HCT116 (cell line): Measurements from ENCODE around the gene MEIOB. TPM values are rescaled to one million over a fixed set of nuclear protein-coding genes. Genes with fewer than 3 reads are reported as not detected.

Experiments
- ATAC-seq: fragments of 200-7000 bp; cut with Tn5 transposase; 2 replicates; pipeline ENCODE4 v1.9.1; 2020; ENCODE audit warnings: mild to moderate bottlenecking, moderate library complexity
- BruUV-seq: library from RNA; stranded (reverse); fragments of 400-500 nt; replicated peaks from 2 replicates; lab custom pipeline; 2021; lab: Mats Ljungman, UMichigan
- CTCF ChIA-PET: fragments of 300-600 bp; sonication (Branson Sonifier 250); formaldehyde crosslinking; loops from one replicate; lab custom pipeline; 2021; ENCODE audit warnings: antibody characterized with exemption; lab: Charles Lee
- POLR2A ChIA-PET: fragments of 300-600, 350-600 bp; sonication (Branson Sonifier 250); formaldehyde crosslinking; loops from one replicate; lab custom pipeline; 2021; ENCODE audit warnings: antibody characterized with exemption; lab: Charles Lee
- RAD21 ChIA-PET, 2 experiments: fragments of 300-600 bp; sonication (Branson Sonifier 250); formaldehyde crosslinking; loops; one replicate each; lab custom pipeline; 2023; ENCODE audit warnings: low total read pairs in 2 of 2; ENCODE audit not compliant: uncharacterized antibody in 2 of 2, unreplicated experiment in 2 of 2, low non-redundant PET in 1 of 2; lab: Charles Lee
- DNase-seq: peaks from one replicate; pipeline ENCODE4 v3.0.0-alpha.2; 2010; ENCODE audit warnings: low read depth, low spot score
- H2AFZ ChIP-seq: fragments of 200-600 bp; shearing (Covaris generic), sonication (generic); 2 replicates; pipeline ENCODE4 v1.6.1; 2017; ENCODE audit warnings: low read depth, mixed run types, mixed read lengths, antibody characterized with exemption, low read length; ENCODE audit not compliant: poor library complexity, severe bottlenecking
- H3K27ac ChIP-seq: 2 replicates; pipeline ENCODE4 v1.5.1; 2012; ENCODE audit warnings: low read depth, low read length
- H3K27me3 ChIP-seq: fragments of 200-600 bp; sonication (generic); 2 replicates; pipeline ENCODE4 v1.6.1; 2016; ENCODE audit warnings: mixed run types, low read length, mixed read lengths; ENCODE audit not compliant: insufficient read depth
- H3K36me3 ChIP-seq, 2 experiments: fragments of 200-500 bp in 1 of 2; fragments of 200-600 bp in 1 of 2; sonication (Bioruptor generic) in 1 of 2; sonication (generic) in 1 of 2; 2 replicates each; pipeline versions ENCODE4 v1.5.1 to v1.6.1; 2014 to 2016; ENCODE audit warnings: low read length in 2 of 2, inconsistent platforms in 1 of 2, mixed read lengths in 1 of 2, mixed run types in 1 of 2; ENCODE audit not compliant: insufficient read depth in 2 of 2, control insufficient read depth in 1 of 2
- H3K4me1 ChIP-seq, 2 experiments: fragments of 200-600 bp in 1 of 2; sonication (generic) in 1 of 2; 2 replicates each; pipeline versions ENCODE4 v1.5.1 to v1.6.1; 2012 to 2017; ENCODE audit warnings: low read length in 2 of 2, inconsistent platforms in 1 of 2, mild to moderate bottlenecking in 1 of 2, mixed read lengths in 1 of 2, mixed run types in 1 of 2, moderate library complexity in 1 of 2; ENCODE audit not compliant: insufficient read depth in 2 of 2, control insufficient read depth in 1 of 2
- H3K4me2 ChIP-seq: fragments of 200-600 bp; sonication (generic); 2 replicates; pipeline ENCODE4 v1.6.1; 2017; ENCODE audit warnings: mixed run types, low read length, mixed read lengths
- H3K4me3 ChIP-seq, 2 experiments: fragments of 200-600 bp in 1 of 2; sonication (generic) in 1 of 2; replicated peaks in 1 of 2; 2 replicates each; pipeline ENCODE4 v1.5.1; 2011 to 2016; ENCODE audit warnings: low read length in 2 of 2, control low read depth in 1 of 2, low read depth in 1 of 2, mild to moderate bottlenecking in 1 of 2, mixed read lengths in 1 of 2, mixed run types in 1 of 2
- H3K79me2 ChIP-seq: fragments of 200-600 bp; sonication (generic); 2 replicates; pipeline ENCODE4 v1.6.1; 2017; ENCODE audit warnings: mild to moderate bottlenecking, mixed run types, low read length, moderate library complexity, mixed read lengths; ENCODE audit not compliant: insufficient read depth
- H3K9ac ChIP-seq: fragments of 200-600 bp; sonication (generic); 2 replicates; pipeline ENCODE4 v1.6.1; 2016; ENCODE audit warnings: low read length, mixed read lengths
- H3K9me2 ChIP-seq: fragments of 200-600 bp; sonication (generic), shearing (Covaris generic); 2 replicates; pipeline ENCODE4 v1.6.1; 2017; ENCODE audit warnings: mixed run types, mild to moderate bottlenecking, moderate library complexity; ENCODE audit not compliant: insufficient read depth
- H3K9me3 ChIP-seq, 2 experiments: fragments of 200-500 bp in 1 of 2; fragments of 200-600 bp in 1 of 2; sonication (Bioruptor generic) in 1 of 2; sonication (generic) in 1 of 2; 2 replicates each; pipeline ENCODE4 v1.6.1; 2014 to 2017; ENCODE audit warnings: low read length in 2 of 2, mixed read lengths in 2 of 2, inconsistent platforms in 1 of 2, low read depth in 1 of 2, mild to moderate bottlenecking in 1 of 2, mixed run types in 1 of 2, moderate library complexity in 1 of 2; ENCODE audit not compliant: control insufficient read depth in 1 of 2, insufficient read depth in 1 of 2
- H4K20me1 ChIP-seq: fragments of 200-600 bp; sonication (generic), shearing (Covaris generic); 2 replicates; pipeline ENCODE4 v1.6.1; 2017; ENCODE audit warnings: mixed run types, mild to moderate bottlenecking, moderate library complexity; ENCODE audit not compliant: insufficient read depth
- ATF3 ChIP-seq: IDR thresholded peaks from 2 replicates; pipeline ENCODE4 v1.6.1; 2012
- CBX3 ChIP-seq: IDR thresholded peaks from 2 replicates; pipeline ENCODE4 v1.6.1; 2012; ENCODE audit warnings: low read depth
- CTCF ChIP-seq, 3 experiments: fragments of 200-600 bp in 1 of 3; sonication (generic) in 1 of 3; IDR thresholded peaks in 2 of 3; conservative IDR thresholded peaks in 1 of 3; 2 replicates each; pipeline ENCODE4 v1.5.1; 2012 to 2017; ENCODE audit warnings: low read depth in 2 of 3, low read length in 2 of 3, antibody characterized with exemption in 1 of 3, borderline replicate concordance in 1 of 3, control low read depth in 1 of 3, mild to moderate bottlenecking in 1 of 3, mixed read lengths in 1 of 3, mixed run types in 1 of 3, moderate library complexity in 1 of 3; ENCODE audit not compliant: insufficient read depth in 1 of 3
- ELF1 ChIP-seq: IDR thresholded peaks from 2 replicates; pipeline ENCODE4 v1.6.1; 2012; ENCODE audit warnings: low read depth, borderline replicate concordance
- FOSL1 ChIP-seq: IDR thresholded peaks from 2 replicates; pipeline ENCODE4 v1.6.1; 2012; ENCODE audit warnings: low read depth
- JUND ChIP-seq: IDR thresholded peaks from 2 replicates; pipeline ENCODE4 v1.6.1; 2012
- MAX ChIP-seq: IDR thresholded peaks from 2 replicates; pipeline ENCODE4 v1.6.1; 2012
- RAD21 ChIP-seq: IDR thresholded peaks from 2 replicates; pipeline ENCODE4 v1.6.1; 2012; ENCODE audit warnings: low read depth, mild to moderate bottlenecking
- SIN3A ChIP-seq: IDR thresholded peaks from 2 replicates; pipeline ENCODE4 v1.6.1; 2012; ENCODE audit warnings: low read depth
- SP1 ChIP-seq: IDR thresholded peaks from 2 replicates; pipeline ENCODE4 v1.6.1; 2012; ENCODE audit warnings: low read depth
- SRF ChIP-seq: IDR thresholded peaks from 2 replicates; pipeline ENCODE4 v1.6.1; 2012; ENCODE audit warnings: low read depth
- TCF7L2 ChIP-seq: IDR thresholded peaks from 2 replicates; pipeline ENCODE4 v1.7.0; 2011; ENCODE audit warnings: borderline replicate concordance, inconsistent platforms; ENCODE audit not compliant: insufficient read depth, insufficient read length; ENCODE audit errors: extremely low read depth
- intact Hi-C: fragments of 100-400 bp; cut with micrococcal nuclease; formaldehyde crosslinking; loops from 2 replicates; pipeline ENCODE4 v1.10.0; 2022
- total RNA-seq: library from RNA; stranded (reverse); gene quantifications from one replicate; pipeline ENCODE4 v1.2.1, GENCODE V29; 2021; ENCODE audit not compliant: unreplicated experiment

The MEIOB gene
- total RNA-seq, 1 experiment from 2014 or later, result 0.59 TPM

- intact Hi-C loops, result no loop called here
- Histone ChIP-seq H3K9ac (no peak overlapping the region), H3K9me2 (no peaks in the 10 kb centered on the region), H3K36me3 (no peaks in the 10 kb centered on the region), H4K20me1 (no peaks in the 10 kb centered on the region)
- no TSS peak for BruUV-seq
- TF ChIP-seq SRF (0 out of 2 replicates have a peak, but pooled peaks have one; percentile 34), JUND (peak; percentile 78), SP1 (peak; percentile 36; the same call in 1 of the 2 replicates), CBX3 (no peak), SIN3A (0 out of 2 replicates have a peak, but pooled peaks have one; percentile 25), FOSL1 (peak; percentile 83)
- TF ChIP-seq, all 23 proteins: peak for 5
- no peaks in the 10 kb centered on the region for H3K27me3 ChIP-seq
- H3K4me1 ChIP-seq, result peaks cover 9 to 20% of the 10 kb centered on the region in 2 experiments
- no peak overlapping the region for H3K4me3 ChIP-seq
- DNase-seq (peak; percentile 48), ATAC-seq (peak; percentile 68)
- peak overlapping the region; percentile 89 for H2AFZ ChIP-seq
- peak overlapping the region; percentile 62 for H3K4me2 ChIP-seq
- H3K27ac ChIP-seq, result no peak overlapping the region
- ChIA-PET RAD21 (no interaction called here), CTCF (interaction anchor here (0.8 to 1.0 kb wide), 2 partner anchors 59 to 270 kb away, joined by 3 to 4 read pairs; no protein-coding TSS in a partner anchor), POLR2A (interaction anchor here (0.6 to 1.0 kb wide), 4 partner anchors 90 to 285 kb away, joined by 3 to 5 read pairs (median 4); partner anchors contain the start of genes RPS2 and TRAF7)
- H3K79me2 ChIP-seq, result no peaks in the 10 kb centered on the region
- H3K9me3 ChIP-seq, result no peaks in the 10 kb centered on the region
Measured at GRCh38 chr16:1870365-1871082, 1.4 kb downstream of the MEIOB start.

GRCh38 chr16:1865902-1866690 is 5.9 kb downstream of the MEIOB start:
- no peak for ATAC-seq
- Histone ChIP-seq H3K9me3 (no peaks in the 10 kb centered on the region), H2AFZ (no peak overlapping the region), H3K9ac (no peak overlapping the region), H3K79me2 (no peaks in the 10 kb centered on the region), H3K4me2 (no peak overlapping the region), H3K27ac (no peak overlapping the region), H3K27me3 (no peaks in the 10 kb centered on the region), H3K36me3 (no peaks in the 10 kb centered on the region), H3K9me2 (no peaks in the 10 kb centered on the region), H3K4me3 (no peak overlapping the region), H3K4me1 (peaks cover 9 to 16% of the 10 kb centered on the region in 2 experiments), H4K20me1 (no peaks in the 10 kb centered on the region)
- ChIA-PET POLR2A (interaction anchor here (1.0 to 2.9 kb wide), 3 partner anchors 66 to 288 kb away, joined by 3 to 12 read pairs (median 6); no protein-coding TSS in a partner anchor), CTCF (interaction anchor here (1.3 kb wide), 2 partner anchors 66 to 274 kb away, joined by 3 to 4 read pairs; no protein-coding TSS in a partner anchor), RAD21 (no interaction called here)
- BruUV-seq, result no TSS peak
- DNase-seq, result no peak
- TF ChIP-seq CBX3 (no peak), MAX (no peak), RAD21 (peak; percentile 52; the same call in 1 of the 2 replicates), JUND (no peak), ELF1 (no peak), ATF3 (no peak), CTCF (IDR thresholded peaks at IDR 0.05 in 2 of 3, conservative IDR thresholded peaks at IDR 0.05 in 1 of 3; ENCODE audit: borderline replicate concordance in 1 of 3, insufficient read depth in 1 of 3, low read depth in 2 of 3, low read length in 2 of 3) (peak in 1 of 3 experiments; percentile 46; a peak in 1 of 6 replicates), FOSL1 (no peak), TCF7L2 (no peak), SRF (no peak)
- intact Hi-C loops, result loop anchor here (2.0 kb wide), 1 partner anchor 275 kb away; no protein-coding TSS in a partner anchor
